A549 (cell line): ENCODE measurements around the gene SLC26A6. TPM values are rescaled to one million over a fixed set of nuclear protein-coding genes. Genes with fewer than 3 reads are reported as not detected.

Experiments used
- ATAC-seq, 2 experiments: fragments of 200-7000 bp in 1 of 2; fragments of >200 bp in 1 of 2; cut with Nextera tagmentation in 1 of 2; cut with Tn5 transposase in 1 of 2; 3 replicates each; pipeline versions ENCODE4 v1.8.0 to v1.9.1; 2018 to 2020; ENCODE audit warnings: mild to moderate bottlenecking in 1 of 2, moderate library complexity in 1 of 2
- CTCF ChIA-PET: fragments of 300-600 bp; sonication (Branson Sonifier 250); formaldehyde crosslinking; extraction: SDS; loops from one replicate; lab custom pipeline; 2021; ENCODE audit warnings: antibody characterized with exemption, inconsistent platforms; lab: Yijun Ruan, JAX
- POLR2A ChIA-PET: fragments of 350-600 bp; formaldehyde crosslinking; extraction: SDS; loops from one replicate; lab custom pipeline; 2021; ENCODE audit warnings: antibody characterized with exemption, inconsistent platforms; lab: Yijun Ruan, JAX
- DNase-seq, 2 experiments: peaks; one replicate each; pipeline versions ENCODE4 v3.0.0 to v3.0.0-alpha.2; 2011 to 2016; ENCODE audit warnings: low read depth in 1 of 2, low spot score in 1 of 2
- FAIRE-seq: peaks from 2 replicates; lab custom pipeline; 2011; peaks lifted over from hg19 to GRCh38; lab: Jason Lieb, UNC
- H3K27ac ChIP-seq, 2 experiments: fragments of >200 bp; sonication (Bioruptor Twin); formaldehyde crosslinking; 3 replicates each; pipeline ENCODE4 v1.5.1; 2016 to 2017
- H3K4me1 ChIP-seq: fragments of >200 bp; sonication (Bioruptor Twin); formaldehyde crosslinking; 3 replicates; pipeline ENCODE4 v1.6.1; 2016
- H3K4me2 ChIP-seq: fragments of >200 bp; sonication (Bioruptor Twin); formaldehyde crosslinking; 3 replicates; pipeline ENCODE4 v1.6.1; 2016
- H3K4me3 ChIP-seq: fragments of >200 bp; sonication (Bioruptor Twin); formaldehyde crosslinking; 3 replicates; pipeline ENCODE4 v1.5.1; 2016
- H3K9me3 ChIP-seq: fragments of >200 bp; sonication (Bioruptor Twin); formaldehyde crosslinking; 3 replicates; pipeline ENCODE4 v1.6.1; 2016
- BCL3 ChIP-seq: fragments of >200 bp; sonication (Bioruptor Twin); formaldehyde crosslinking; IDR thresholded peaks from 3 replicates; pipeline ENCODE4 v1.6.1; 2016
- BHLHE40 ChIP-seq: IDR thresholded peaks from 2 replicates; pipeline ENCODE4 v1.6.1; 2012; ENCODE audit warnings: low read depth, low read length, inconsistent platforms
- CBX8 ChIP-seq: fragments of 200-600 bp; sonication (generic); IDR thresholded peaks from 2 replicates; pipeline ENCODE4 v1.6.1; 2016
- CTCF ChIP-seq: fragments of >200 bp; sonication (Bioruptor Twin); formaldehyde crosslinking; IDR thresholded peaks from 3 replicates; pipeline ENCODE4 v1.5.1; 2016
- EHMT2 ChIP-seq: fragments of 200-600 bp; sonication (generic); IDR thresholded peaks from 2 replicates; pipeline ENCODE4 v1.6.1; 2016; ENCODE audit warnings: antibody characterized with exemption, low read depth, mild to moderate bottlenecking, moderate library complexity
- EP300 ChIP-seq, 2 experiments: fragments of >200 bp; sonication (Bioruptor Twin); formaldehyde crosslinking; IDR thresholded peaks; 2 replicates in 1 of 2; 3 replicates in 1 of 2; pipeline ENCODE4 v1.6.1; 2016 to 2017
- FOSB ChIP-seq: fragments of 250-450 bp; sonication (Bioruptor Pico); IDR thresholded peaks from 2 replicates; pipeline ENCODE4 v1.5.0; 2020; ENCODE audit warnings: mild to moderate bottlenecking, moderate library complexity
- GATA3 ChIP-seq: IDR thresholded peaks from 2 replicates; pipeline ENCODE4 v1.6.1; 2012; ENCODE audit warnings: borderline replicate concordance
- JUNB ChIP-seq: fragments of >200 bp; sonication (Bioruptor Twin); formaldehyde crosslinking; IDR thresholded peaks from 2 replicates; pipeline ENCODE4 v1.6.1; 2016
- KDM1A ChIP-seq: fragments of 200-600 bp; sonication (generic); IDR thresholded peaks from 2 replicates; pipeline ENCODE4 v1.6.1; 2016; ENCODE audit warnings: low read depth, mild to moderate bottlenecking
- KDM5A ChIP-seq: fragments of 200-600 bp; sonication (generic); IDR thresholded peaks from 2 replicates; pipeline ENCODE4 v1.6.1; 2016; ENCODE audit warnings: antibody characterized with exemption, mild to moderate bottlenecking
- MAZ ChIP-seq: fragments of 150-350 bp; IDR thresholded peaks from 2 replicates; pipeline ENCODE4 v1.6.1; 2014; ENCODE audit warnings: antibody characterized with exemption, low read depth, low read length, borderline replicate concordance
- MYC ChIP-seq: IDR thresholded peaks from 2 replicates; pipeline ENCODE4 v1.6.1; 2012; ENCODE audit warnings: mild to moderate bottlenecking, inconsistent platforms, low read length, improper control_type of control experiment, borderline replicate concordance
- PHF8 ChIP-seq: fragments of 200-600 bp; sonication (generic); IDR thresholded peaks from 2 replicates; pipeline ENCODE4 v1.6.1; 2016; ENCODE audit warnings: low read depth, mild to moderate bottlenecking, antibody characterized with exemption, moderate library complexity, borderline replicate concordance
- RARB ChIP-seq: fragments of 250-450 bp; sonication (Bioruptor Pico); IDR thresholded peaks from 2 replicates; pipeline ENCODE4 v1.8.0; 2021; ENCODE audit warnings: mild to moderate bottlenecking, moderate library complexity
- SREBF2 ChIP-seq: fragments of 450-650 bp; IDR thresholded peaks from 2 replicates; pipeline ENCODE4 v1.6.1; 2014; ENCODE audit warnings: mild to moderate bottlenecking, moderate library complexity
- TP53 ChIP-seq: fragments of 250-450 bp; sonication (Bioruptor Pico); IDR thresholded peaks from 2 replicates; pipeline ENCODE4 v1.5.0; 2021; ENCODE audit warnings: mild to moderate bottlenecking, moderate library complexity
- ZFP36 ChIP-seq: fragments of 450-650 bp; IDR thresholded peaks from 2 replicates; pipeline ENCODE4 v1.6.1; 2014; ENCODE audit warnings: borderline replicate concordance; ENCODE audit not compliant: partially characterized antibody
- WGBS: methylation state at CpG from one replicate; pipeline ENCODE4 v1.1.6; 2017; ENCODE audit errors: missing lambda C conversion rate; 5-methylcytosine and 5-hydroxymethylcytosine counted together
- polyA plus RNA-seq, 4 experiments: library from polyadenylated mRNA; depleted of rRNA in 3 of 4; stranded (reverse); fragments of >200 nt; fragmentation: RNase III in 1 of 4; extraction: RNeasy Plus Mini Kit Qiagen cat#74134 plus additional on column Dnase treatment in 1 of 4; gene quantifications; 2 replicates in 3 of 4; 3 replicates in 1 of 4; pipeline ENCODE4 v1.2.3, GENCODE V29; 2011 to 2017
- TF ChIP-seq, protein P1 (sequence below): fragments of >200 bp; sonication (Bioruptor Twin); formaldehyde crosslinking; IDR thresholded peaks from 2 replicates; pipeline ENCODE4 v1.6.1; 2016
- TF ChIP-seq, protein P2 (sequence below): fragments of 450-650 bp; IDR thresholded peaks from 2 replicates; pipeline ENCODE4 v1.6.1; 2014; ENCODE audit warnings: antibody characterized with exemption

The SLC26A6 gene
- polyA plus RNA-seq, 2 of the 4 experiments (the other 2 are of a cell fraction) = 12.5 to 25.5 TPM

- CTCF ChIA-PET = interaction anchor here (0.6 to 1.5 kb wide), 3 partner anchors 32 to 73 kb away, joined by 4 to 5 read pairs (median 4); no protein-coding TSS in a partner anchor
Observed at GRCh38 chr3:48630407-48630806, 4.9 kb downstream of the SLC26A6 start.

DNA sequence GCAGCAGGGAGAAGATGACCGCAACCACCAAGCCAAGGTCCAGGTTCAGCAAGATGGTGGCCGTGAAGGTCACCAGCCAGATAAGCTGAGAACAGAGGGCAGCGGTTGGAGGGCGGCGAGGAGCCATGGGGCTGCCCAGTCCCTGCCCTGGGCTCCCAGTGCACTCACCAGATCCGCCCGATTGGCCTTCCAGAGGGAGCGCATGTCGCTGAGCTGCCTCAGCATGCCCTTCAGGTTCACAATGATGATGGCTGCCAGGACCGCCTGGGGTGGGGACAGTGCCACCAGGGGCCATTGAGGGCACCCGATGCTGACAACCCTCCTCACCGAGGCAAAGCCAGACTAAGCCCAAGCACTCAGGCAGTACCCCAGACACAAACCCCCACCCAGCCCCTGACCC lies 5.4 kb downstream of the SLC26A6 start:
- DNase-seq (no peak), ATAC-seq (no peak), FAIRE-seq (no peak)
- Histone ChIP-seq H3K27ac (no peak overlapping the region), H3K4me1 (peaks cover 7% of the 10 kb centered on the region; the same call in 1 of the 3 replicates), H3K4me2 (no peak overlapping the region), H3K4me3 (no peak overlapping the region), H3K9me3 (no peaks in the 10 kb centered on the region)
- CTCF ChIA-PET = no interaction called here
- TF ChIP-seq BHLHE40 (no peak), CTCF (no peak), FOSB (CRISPR knock-in tag) (no peak), RARB (no peak), BCL3 (no peak), EP300 (IDR thresholded peaks at IDR 0.05) (no peak), SREBF2 (no peak), KDM1A (no peak)
- TF ChIP-seq, protein P1, sequence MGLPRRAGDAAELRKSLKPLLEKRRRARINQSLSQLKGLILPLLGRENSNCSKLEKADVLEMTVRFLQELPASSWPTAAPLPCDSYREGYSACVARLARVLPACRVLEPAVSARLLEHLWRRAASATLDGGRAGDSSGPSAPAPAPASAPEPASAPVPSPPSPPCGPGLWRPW = no peak
- 100% methylated on average over 6 of the region's 12 CpGs for WGBS
- POLR2A ChIA-PET = no interaction called here

More at GRCh38 chr3:48630407-48630806, 4.9 kb downstream of the SLC26A6 start:
- Histone ChIP-seq H3K4me1 (peaks cover 7% of the 10 kb centered on the region; the same call in 1 of the 3 replicates), H3K4me2 (no peak overlapping the region), H3K9me3 (no peaks in the 10 kb centered on the region), H3K27ac (no peak overlapping the region), H3K4me3 (no peak overlapping the region)
- no peak for TF ChIP-seq EHMT2
- TF ChIP-seq FOSB (CRISPR knock-in tag) = no peak
- no peak for TF ChIP-seq JUNB
- no peak for TF ChIP-seq MAZ
- TF ChIP-seq PHF8 = no peak
- no peak for TF ChIP-seq KDM5A
- no peak for TF ChIP-seq GATA3
- TF ChIP-seq, protein P2, sequence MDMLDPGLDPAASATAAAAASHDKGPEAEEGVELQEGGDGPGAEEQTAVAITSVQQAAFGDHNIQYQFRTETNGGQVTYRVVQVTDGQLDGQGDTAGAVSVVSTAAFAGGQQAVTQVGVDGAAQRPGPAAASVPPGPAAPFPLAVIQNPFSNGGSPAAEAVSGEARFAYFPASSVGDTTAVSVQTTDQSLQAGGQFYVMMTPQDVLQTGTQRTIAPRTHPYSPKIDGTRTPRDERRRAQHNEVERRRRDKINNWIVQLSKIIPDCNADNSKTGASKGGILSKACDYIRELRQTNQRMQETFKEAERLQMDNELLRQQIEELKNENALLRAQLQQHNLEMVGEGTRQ = no peak
- TF ChIP-seq CBX8 = no peak
- no peak for TF ChIP-seq CTCF
- TF ChIP-seq ZFP36 = no peak
- TF ChIP-seq TP53 (CRISPR knock-in tag) = no peak
- no peak for TF ChIP-seq MYC
- FAIRE-seq (no peak), DNase-seq (no peak), ATAC-seq (no peak)
- WGBS = 98% methylated on average over 8 of the region's 8 CpGs
- POLR2A ChIA-PET = no interaction called here
